Erythroblast (primary cell): ENCODE measurements around the gene ACTN1.

Experiments used
- GATA1 ChIP-seq: IDR thresholded peaks from 2 replicates; pipeline ENCODE4 v1.6.1; 2011; ENCODE audit warnings: low read depth, mild to moderate bottlenecking, control low read depth, low read length, moderate library complexity
- POLR2A ChIP-seq: IDR thresholded peaks from 2 replicates; pipeline ENCODE4 v1.6.1; 2011; ENCODE audit warnings: mild to moderate bottlenecking, low read length

DNA sequence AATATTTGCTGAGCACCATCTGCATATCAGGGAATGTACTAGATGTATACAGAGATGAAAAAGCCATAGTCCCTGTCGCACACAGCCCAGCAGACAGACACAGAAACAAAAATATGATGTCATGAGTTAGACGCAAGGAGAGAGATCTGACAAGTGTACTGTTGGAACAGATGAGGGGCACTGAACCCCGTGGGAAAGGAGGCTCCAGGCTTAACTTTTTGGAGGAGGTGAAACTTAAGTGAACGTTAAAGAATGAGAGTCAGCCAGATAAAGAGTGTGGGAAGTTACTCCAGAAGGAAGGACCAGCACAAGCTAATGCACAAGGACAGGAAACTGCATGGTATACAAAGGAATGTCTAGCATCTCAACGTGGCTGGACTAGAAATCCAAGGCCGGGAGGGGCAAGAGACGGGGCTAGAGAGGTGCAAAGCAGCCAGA is 2.5 kb upstream of the ACTN1 start:
- TF ChIP-seq POLR2A (no peak), GATA1 (no peak)
